K562 (cell line): ENCODE measurements around the gene LUC7L3. TPM values are rescaled to one million over a fixed set of nuclear protein-coding genes. Genes with fewer than 3 reads are reported as not detected.

Source experiments
- ATAC-seq: fragments of 200-7000 bp; cut with Tn5 transposase; 3 replicates; pipeline ENCODE4 v1.9.1; 2020; ENCODE audit warnings: moderate library complexity
- BruUV-seq: library from RNA; stranded (reverse); fragments of 400-500 nt; replicated peaks from 2 replicates; lab custom pipeline; 2021; lab: Mats Ljungman, UMichigan
- CTCF ChIA-PET: fragments of 300-600 bp; formaldehyde crosslinking; extraction: SDS; loops from one replicate; lab custom pipeline; 2021; ENCODE audit warnings: low intra/inter-chr PET ratio; lab: Yijun Ruan, JAX
- POLR2A ChIA-PET: fragments of 300-600, 350-650 bp; sonication (Branson Sonifier 250); formaldehyde crosslinking; extraction: SDS; loops from one replicate; lab custom pipeline; 2021; ENCODE audit warnings: antibody characterized with exemption, inconsistent platforms; lab: Yijun Ruan, JAX
- DNase-seq, 4 experiments: peaks; one replicate each; pipeline versions ENCODE4 v3.0.0 to v3.0.0-alpha.2; 2011 to 2018; ENCODE audit warnings: low spot score in 3 of 4, mixed read lengths in 3 of 4; ENCODE audit errors: extremely low read depth in 1 of 4
- FAIRE-seq: peaks from 2 replicates; lab custom pipeline; 2011; peaks lifted over from hg19 to GRCh38; lab: Jason Lieb, UNC
- H2AFZ ChIP-seq: 2 replicates; pipeline ENCODE4 v1.6.0; 2011; ENCODE audit warnings: low read depth, low read length, control low read depth, inconsistent platforms
- H3K27ac ChIP-seq: fragments of 200-600 bp; 3 replicates; pipeline ENCODE4 v1.8.0; 2011; ENCODE audit warnings: low read depth, mild to moderate bottlenecking, control low read depth, inconsistent platforms, low read length, moderate library complexity, mixed read lengths; ENCODE audit errors: extremely low read depth
- H3K27me3 ChIP-seq, 2 experiments: fragments of 300-600 bp in 1 of 2; 2 replicates in 1 of 2; 3 replicates in 1 of 2; pipeline versions ENCODE4 v1.6.0 to v1.8.0; 2011; ENCODE audit warnings: inconsistent platforms in 2 of 2, low read length in 2 of 2, mild to moderate bottlenecking in 1 of 2, mixed read lengths in 1 of 2, moderate library complexity in 1 of 2; ENCODE audit not compliant: control insufficient read depth in 2 of 2, insufficient read depth in 2 of 2
- H3K36me3 ChIP-seq: fragments of 300-600 bp; 3 replicates; pipeline ENCODE4 v1.8.0; 2011; ENCODE audit warnings: mild to moderate bottlenecking, low read length, inconsistent platforms; ENCODE audit not compliant: control insufficient read depth, insufficient read depth
- H3K4me1 ChIP-seq, 2 experiments: fragments of 200-600 bp in 1 of 2; replicated peaks in 1 of 2; 2 replicates in 1 of 2; 3 replicates in 1 of 2; pipeline versions ENCODE4 v1.5.1 to v1.8.0; 2011; ENCODE audit warnings: inconsistent platforms in 2 of 2, low read length in 2 of 2, mild to moderate bottlenecking in 1 of 2, mixed read lengths in 1 of 2, moderate library complexity in 1 of 2; ENCODE audit not compliant: control insufficient read depth in 2 of 2, insufficient read depth in 2 of 2
- H3K4me2 ChIP-seq: 2 replicates; pipeline ENCODE4 v1.6.1; 2011; ENCODE audit warnings: low read length, control low read depth, inconsistent platforms, mixed read lengths; ENCODE audit not compliant: insufficient read depth
- H3K4me3 ChIP-seq: fragments of 200-600 bp; sonication (generic), shearing (Covaris generic); 2 replicates; pipeline ENCODE4 v1.5.1; 2016; ENCODE audit warnings: control low read depth, inconsistent platforms
- H3K79me2 ChIP-seq: fragments of 200-600 bp; 3 replicates; pipeline ENCODE4 v1.8.0; 2011; ENCODE audit warnings: low read length, inconsistent platforms; ENCODE audit not compliant: control insufficient read depth, insufficient read depth
- H3K9ac ChIP-seq, 2 experiments: 2 replicates each; pipeline versions ENCODE4 v1.6.0 to v1.6.1; 2011; ENCODE audit warnings: low read depth in 2 of 2, low read length in 2 of 2, control low read depth in 1 of 2, inconsistent platforms in 1 of 2, mild to moderate bottlenecking in 1 of 2, mixed read lengths in 1 of 2; ENCODE audit not compliant: insufficient read depth in 1 of 2
- H3K9me1 ChIP-seq: one replicate; pipeline ENCODE4 v1.6.0; 2011; ENCODE audit warnings: inconsistent platforms, mild to moderate bottlenecking, low read length, moderate library complexity; ENCODE audit not compliant: control insufficient read depth, insufficient read depth
- H3K9me3 ChIP-seq: replicated peaks from 2 replicates; pipeline ENCODE4 v1.5.1; 2011; ENCODE audit warnings: low read depth, low read length, inconsistent platforms; ENCODE audit not compliant: control insufficient read depth, insufficient read depth
- H4K20me1 ChIP-seq: replicated peaks from 2 replicates; pipeline ENCODE4 v1.6.1; 2011; ENCODE audit warnings: low read length, inconsistent platforms, mixed read lengths; ENCODE audit not compliant: control insufficient read depth, insufficient read depth
- CBX1 ChIP-seq: sonication (generic); IDR thresholded peaks from 2 replicates; pipeline ENCODE4 v1.6.1; 2016; ENCODE audit warnings: antibody characterized with exemption, low read depth, mild to moderate bottlenecking
- DPF2 ChIP-seq: fragments of 450-650 bp; IDR thresholded peaks from 2 replicates; pipeline ENCODE4 v1.6.1; 2016
- HDAC2 ChIP-seq: fragments of 450-650 bp; IDR thresholded peaks from 2 replicates; pipeline ENCODE4 v1.6.1; 2016; ENCODE audit warnings: mild to moderate bottlenecking
- KAT7 ChIP-seq: sonication (generic); formaldehyde crosslinking; IDR thresholded peaks from 2 replicates; pipeline ENCODE4 v1.8.0; 2022; ENCODE audit warnings: missing genetic modification reagents, mild to moderate bottlenecking, borderline replicate concordance
- MTA3 ChIP-seq: fragments of 450-650 bp; formaldehyde crosslinking; IDR thresholded peaks from 2 replicates; pipeline ENCODE4 v1.6.1; 2017; ENCODE audit warnings: mild to moderate bottlenecking, borderline replicate concordance
- NCOA1 ChIP-seq: fragments of 450-650 bp; IDR thresholded peaks from 2 replicates; pipeline ENCODE4 v1.6.1; 2016; ENCODE audit warnings: low read depth
- NONO ChIP-seq, 2 experiments: fragments of 200-400 bp in 1 of 2; fragments of 450-650 bp in 1 of 2; formaldehyde crosslinking in 1 of 2; IDR thresholded peaks; 2 replicates each; pipeline ENCODE4 v1.6.1; 2017; ENCODE audit warnings: low read depth in 2 of 2, mild to moderate bottlenecking in 2 of 2, moderate library complexity in 2 of 2, low read length in 1 of 2
- NR0B1 ChIP-seq: fragments of 450-650 bp; IDR thresholded peaks from one replicate; pipeline ENCODE4 v1.6.1; 2018; ENCODE audit warnings: mild to moderate bottlenecking, moderate library complexity; ENCODE audit not compliant: partially characterized antibody
- NR2C1 ChIP-seq, 2 experiments: fragments of 450-650 bp; IDR thresholded peaks; 2 replicates each; pipeline ENCODE4 v1.6.1; 2017; ENCODE audit warnings: mild to moderate bottlenecking in 2 of 2, antibody characterized with exemption in 1 of 2, inconsistent platforms in 1 of 2, missing compliant biosample characterization in 1 of 2, missing genetic modification characterization in 1 of 2
- NR3C1 ChIP-seq: sonication (generic); formaldehyde crosslinking; IDR thresholded peaks from 2 replicates; pipeline ENCODE4 v1.8.1; 2022; ENCODE audit warnings: missing genetic modification reagents
- RFX1 ChIP-seq: fragments of 450-650 bp; IDR thresholded peaks from 2 replicates; pipeline ENCODE4 v1.6.1; 2016; ENCODE audit warnings: mild to moderate bottlenecking, moderate library complexity
- SAFB ChIP-seq: fragments of 200-400 bp; formaldehyde crosslinking; IDR thresholded peaks from 2 replicates; pipeline ENCODE4 v1.6.1; 2017; ENCODE audit warnings: low read depth, low read length, borderline replicate concordance
- SMARCE1 ChIP-seq: fragments of 450-650 bp; IDR thresholded peaks from 2 replicates; pipeline ENCODE4 v1.7.1; 2016; ENCODE audit warnings: mild to moderate bottlenecking
- ZBTB33 ChIP-seq: sonication (generic); formaldehyde crosslinking; IDR thresholded peaks from 2 replicates; pipeline ENCODE4 v1.8.1; 2023; ENCODE audit warnings: mild to moderate bottlenecking, missing genetic modification reagents
- ZEB2 ChIP-seq: fragments of 450-650 bp; IDR thresholded peaks from 2 replicates; pipeline ENCODE4 v1.6.1; 2016
- ZKSCAN3 ChIP-seq: fragments of 250-450 bp; sonication (Bioruptor Pico); IDR thresholded peaks from 2 replicates; pipeline ENCODE4 v1.4.0; 2020
- ZNF140 ChIP-seq: fragments of 250-450 bp; sonication (Bioruptor Pico); IDR thresholded peaks from 2 replicates; pipeline ENCODE4 v1.8.0; 2021; ENCODE audit warnings: moderate library complexity, mild to moderate bottlenecking, inconsistent platforms
- ZNF354B ChIP-seq: fragments of 250-450 bp; sonication (Bioruptor Pico); IDR thresholded peaks from 2 replicates; pipeline ENCODE4 v1.4.0; 2020
- ZNF785 ChIP-seq: fragments of 250-450 bp; sonication (Bioruptor Pico); IDR thresholded peaks from 2 replicates; pipeline ENCODE4 v1.4.0; 2020; ENCODE audit warnings: mild to moderate bottlenecking
- WGBS: fragments of 100-300 bp; shearing (Covaris generic); methylation state at CpG from one replicate; pipeline ENCODE4 v1.1.6; 2016; ENCODE audit warnings: low coverage, mixed read lengths; ENCODE audit not compliant: insufficient coverage; ENCODE audit errors: missing lambda C conversion rate; 5-methylcytosine and 5-hydroxymethylcytosine counted together
- in situ Hi-C: fragments of 300-500 bp; cut with MboI; formaldehyde crosslinking; loops from 4 replicates; pipeline ENCODE4 v1.15.0; 2018; ENCODE audit warnings: inconsistent platforms, mixed read lengths
- intact Hi-C: fragments of 100-400 bp; cut with micrococcal nuclease; formaldehyde crosslinking; loops from 2 replicates; pipeline ENCODE4 v1.14.2; 2022
- polyA plus RNA-seq, 8 experiments: library from polyadenylated mRNA; depleted of rRNA in 4 of 8; stranded (reverse) in 5 of 8; unstranded in 3 of 8; fragments of >200 nt; fragmentation: Nextera tagmentation in 2 of 8; fragmentation: Illumina TruSeq in 1 of 8; extraction: Ambion mirVana in 2 of 8; extraction: Trizol in 1 of 8; gene quantifications; 2 replicates each; pipeline versions ENCODE4 v1.2.1 to v1.2.3, GENCODE V29; 2011 to 2014; ENCODE audit warnings: inconsistent platforms in 1 of 8, missing spikeins in 1 of 8
- total RNA-seq, 7 experiments: library from RNA; depleted of rRNA in 6 of 7; stranded (reverse); fragments of >200 nt in 6 of 7; fragmentation: Illumina TruSeq in 2 of 7; extraction: Trizol in 2 of 7; gene quantifications; 2 replicates each; pipeline versions ENCODE4 v1.2.1 to v1.2.3, GENCODE V29; 2011 to 2021; ENCODE audit warnings: low replicate concordance in 1 of 7
- TF ChIP-seq, protein P1 (sequence below): sonication (generic); formaldehyde crosslinking; IDR thresholded peaks from 2 replicates; pipeline ENCODE4 v1.5.0; 2020; ENCODE audit warnings: missing genetic modification reagents

The LUC7L3 gene
- total and polyA plus RNA-seq, 9 of the 15 experiments (the other 6 are each of a cell fraction or from before 2014, with no cell fraction given) = 80.8 to 284 (median 127) TPM

GRCh38 chr17:50680126-50680525 lies 39.3 kb upstream of the LUC7L3 start:
- FAIRE-seq (no peak), DNase-seq (no peak), ATAC-seq (no peak)
- no TSS peak for BruUV-seq
- Histone ChIP-seq H3K4me3 (no peak overlapping the region), H3K79me2 (no peaks in the 10 kb centered on the region), H3K27ac (no peak overlapping the region), H2AFZ (no peak overlapping the region), H3K4me2 (no peak overlapping the region), H3K4me1 (peaks cover 4 to 21% of the 10 kb centered on the region in 2 experiments; a peak in 3 of 5 replicates), H3K9me3 (no peaks in the 10 kb centered on the region), H3K27me3 (peaks cover 5 to 43% of the 10 kb centered on the region in 2 experiments; a peak in 4 of 5 replicates), H3K9ac (no peak overlapping the region), H3K9me1 (no peaks in the 10 kb centered on the region), H3K36me3 (no peaks in the 10 kb centered on the region), H4K20me1 (no peaks in the 10 kb centered on the region)
- TF ChIP-seq, protein P1, sequence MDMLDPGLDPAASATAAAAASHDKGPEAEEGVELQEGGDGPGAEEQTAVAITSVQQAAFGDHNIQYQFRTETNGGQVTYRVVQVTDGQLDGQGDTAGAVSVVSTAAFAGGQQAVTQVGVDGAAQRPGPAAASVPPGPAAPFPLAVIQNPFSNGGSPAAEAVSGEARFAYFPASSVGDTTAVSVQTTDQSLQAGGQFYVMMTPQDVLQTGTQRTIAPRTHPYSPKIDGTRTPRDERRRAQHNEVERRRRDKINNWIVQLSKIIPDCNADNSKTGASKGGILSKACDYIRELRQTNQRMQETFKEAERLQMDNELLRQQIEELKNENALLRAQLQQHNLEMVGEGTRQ = no peak
- TF ChIP-seq ZNF140 (CRISPR knock-in tag) (no peak), NR3C1 (CRISPR knock-in tag) (no peak), ZEB2 (no peak), SAFB (no peak), HDAC2 (no peak), NR0B1 (no peak), ZNF354B (CRISPR knock-in tag) (no peak), ZNF785 (CRISPR knock-in tag) (no peak), ZKSCAN3 (CRISPR knock-in tag) (no peak), NONO (IDR thresholded peaks at IDR 0.05; ENCODE audit: low read depth in 2 of 2, low read length in 1 of 2) (no peak), NCOA1 (no peak), NR2C1 (IDR thresholded peaks at IDR 0.05) (no peak), NR2C1 (tag; IDR thresholded peaks at IDR 0.05) (no peak), CBX1 (no peak), RFX1 (no peak), ZBTB33 (CRISPR knock-in tag) (no peak), MTA3 (no peak), SMARCE1 (no peak), DPF2 (no peak), KAT7 (no peak)
- intact Hi-C loops (loop anchor here (2.0 to 5.0 kb wide), 2 partner anchors 53 to 198 kb away; no protein-coding TSS in a partner anchor), in situ Hi-C loops (no loop called here)
- WGBS = 13% methylated on average over 5 of the region's 5 CpGs
- CTCF ChIA-PET = interaction anchor here (0.7 to 1.7 kb wide), 3 partner anchors 129 to 318 kb away, joined by 5 to 7 read pairs (median 6); partner anchors contain the start of gene SPATA20
- POLR2A ChIA-PET = interaction anchor here (0.5 to 1.0 kb wide), 3 partner anchors 13 to 54 kb away, joined by 3 read pairs; no protein-coding TSS in a partner anchor
